DND-41 (cell line): Measurements from ENCODE around the gene SRA1.

Source experiments
- ATAC-seq: fragments of 200-7000 bp; cut with Tn5 transposase; 3 replicates; pipeline ENCODE4 v1.9.1; 2021; ENCODE audit warnings: low read depth; ENCODE audit not compliant: insufficient read depth
- DNase-seq: peaks from one replicate; pipeline ENCODE4 v3.0.0-alpha.2; 2020
- H2AFZ ChIP-seq: 2 replicates; pipeline ENCODE4 v1.6.0; 2012; ENCODE audit warnings: low read depth, low read length
- H3K27ac ChIP-seq: 2 replicates; pipeline ENCODE4 v1.5.1; 2012; ENCODE audit warnings: low read length, inconsistent platforms
- H3K27me3 ChIP-seq: fragments of 200-600 bp; sonication (generic); 2 replicates; pipeline ENCODE4 v1.6.0; 2012; ENCODE audit warnings: low read length, mild to moderate bottlenecking, inconsistent platforms; ENCODE audit not compliant: insufficient read depth, poor library complexity
- H3K36me3 ChIP-seq: 2 replicates; pipeline ENCODE4 v1.5.1; 2012; ENCODE audit warnings: low read length, inconsistent platforms; ENCODE audit not compliant: insufficient read depth
- H3K4me1 ChIP-seq: 2 replicates; pipeline ENCODE4 v1.5.1; 2012; ENCODE audit warnings: mild to moderate bottlenecking, low read length; ENCODE audit not compliant: insufficient read depth
- H3K4me2 ChIP-seq: 2 replicates; pipeline ENCODE4 v1.6.0; 2012; ENCODE audit warnings: mild to moderate bottlenecking, moderate library complexity, low read length, inconsistent platforms; ENCODE audit not compliant: insufficient read depth
- H3K4me3 ChIP-seq, 2 experiments: fragments of 200-600 bp in 1 of 2; shearing (Covaris generic) in 1 of 2; 2 replicates each; pipeline ENCODE4 v1.5.1; 2012 to 2016; ENCODE audit warnings: inconsistent platforms in 2 of 2, low read length in 2 of 2, mild to moderate bottlenecking in 2 of 2, low read depth in 1 of 2, moderate library complexity in 1 of 2
- H3K79me2 ChIP-seq: 2 replicates; pipeline ENCODE4 v1.6.0; 2012; ENCODE audit warnings: low read length, inconsistent platforms; ENCODE audit not compliant: insufficient read depth
- H3K9ac ChIP-seq: 2 replicates; pipeline ENCODE4 v1.6.0; 2012; ENCODE audit warnings: low read depth, mild to moderate bottlenecking, inconsistent platforms, low read length, moderate library complexity
- H3K9me3 ChIP-seq: 2 replicates; pipeline ENCODE4 v1.5.1; 2012; ENCODE audit warnings: low read length, moderate library complexity, mild to moderate bottlenecking, inconsistent platforms; ENCODE audit not compliant: insufficient read depth, severe bottlenecking
- H4K20me1 ChIP-seq: 2 replicates; pipeline ENCODE4 v1.6.0; 2012; ENCODE audit warnings: low read length; ENCODE audit not compliant: insufficient read depth
- EZH2 ChIP-seq: IDR thresholded peaks from 3 replicates; pipeline ENCODE4 v1.6.1; 2012; ENCODE audit warnings: borderline replicate concordance, low read depth, mild to moderate bottlenecking, moderate library complexity, low read length, inconsistent platforms; ENCODE audit not compliant: severe bottlenecking
- TF ChIP-seq, protein P1 (sequence below): IDR thresholded peaks from 2 replicates; pipeline ENCODE4 v1.5.1; 2012; ENCODE audit warnings: borderline replicate concordance, low read length, moderate library complexity, mild to moderate bottlenecking; ENCODE audit not compliant: poor library complexity, severe bottlenecking; ENCODE audit errors: extremely low read depth

The SRA1 gene

GRCh38 chr5:140576776-140577201 lies 19.5 kb upstream of the SRA1 start:
- Histone ChIP-seq H3K27ac (no peak overlapping the region), H3K36me3 (no peaks in the 10 kb centered on the region), H3K9ac (no peak overlapping the region), H3K79me2 (no peaks in the 10 kb centered on the region), H2AFZ (peak overlapping the region; percentile 81), H3K4me2 (no peak overlapping the region), H3K27me3 (no peaks in the 10 kb centered on the region), H4K20me1 (no peaks in the 10 kb centered on the region), H3K4me3 (no peak overlapping the region), H3K9me3 (no peaks in the 10 kb centered on the region), H3K4me1 (peaks cover 7% of the 10 kb centered on the region)
- ATAC-seq = peak; percentile 78
- TF ChIP-seq, protein P1, sequence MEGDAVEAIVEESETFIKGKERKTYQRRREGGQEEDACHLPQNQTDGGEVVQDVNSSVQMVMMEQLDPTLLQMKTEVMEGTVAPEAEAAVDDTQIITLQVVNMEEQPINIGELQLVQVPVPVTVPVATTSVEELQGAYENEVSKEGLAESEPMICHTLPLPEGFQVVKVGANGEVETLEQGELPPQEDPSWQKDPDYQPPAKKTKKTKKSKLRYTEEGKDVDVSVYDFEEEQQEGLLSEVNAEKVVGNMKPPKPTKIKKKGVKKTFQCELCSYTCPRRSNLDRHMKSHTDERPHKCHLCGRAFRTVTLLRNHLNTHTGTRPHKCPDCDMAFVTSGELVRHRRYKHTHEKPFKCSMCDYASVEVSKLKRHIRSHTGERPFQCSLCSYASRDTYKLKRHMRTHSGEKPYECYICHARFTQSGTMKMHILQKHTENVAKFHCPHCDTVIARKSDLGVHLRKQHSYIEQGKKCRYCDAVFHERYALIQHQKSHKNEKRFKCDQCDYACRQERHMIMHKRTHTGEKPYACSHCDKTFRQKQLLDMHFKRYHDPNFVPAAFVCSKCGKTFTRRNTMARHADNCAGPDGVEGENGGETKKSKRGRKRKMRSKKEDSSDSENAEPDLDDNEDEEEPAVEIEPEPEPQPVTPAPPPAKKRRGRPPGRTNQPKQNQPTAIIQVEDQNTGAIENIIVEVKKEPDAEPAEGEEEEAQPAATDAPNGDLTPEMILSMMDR = no peak
- no peak for TF ChIP-seq EZH2
- DNase-seq = no peak

DNA sequence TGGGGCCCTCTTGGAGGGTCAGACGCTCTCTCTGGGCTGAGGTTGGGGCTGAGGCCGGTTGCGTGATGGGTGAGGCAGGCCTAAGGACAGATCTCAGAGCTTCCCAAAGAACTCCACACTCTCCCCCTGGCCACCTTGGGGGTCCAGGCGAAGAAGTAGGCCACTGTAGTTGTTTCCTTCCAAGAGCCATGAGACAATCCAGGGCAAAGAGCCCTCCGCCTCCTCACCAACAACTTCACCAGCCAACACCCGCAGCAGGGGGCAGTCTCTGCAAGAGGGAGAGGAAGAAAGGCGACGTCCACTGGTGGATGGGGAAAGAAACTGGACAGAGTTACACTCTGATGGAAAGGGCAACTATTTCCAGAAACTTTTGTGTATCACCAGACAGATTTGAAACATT lies 18.0 kb upstream of the SRA1 start:
- DNase-seq = no peak
- Histone ChIP-seq H3K4me2 (no peak overlapping the region), H2AFZ (no peak overlapping the region), H4K20me1 (no peaks in the 10 kb centered on the region), H3K27ac (no peak overlapping the region), H3K9me3 (no peaks in the 10 kb centered on the region), H3K9ac (no peak overlapping the region), H3K4me1 (peaks cover 7% of the 10 kb centered on the region), H3K4me3 (no peak overlapping the region), H3K36me3 (no peaks in the 10 kb centered on the region), H3K79me2 (no peaks in the 10 kb centered on the region), H3K27me3 (no peaks in the 10 kb centered on the region)
- no peak for ATAC-seq
- TF ChIP-seq, protein P1 = no peak
- TF ChIP-seq EZH2 = no peak

GRCh38 chr5:140574165-140574564 lies 16.9 kb upstream of the SRA1 start:
- ATAC-seq (no peak), DNase-seq (no peak)
- Histone ChIP-seq H3K9ac (no peak overlapping the region), H3K4me1 (peaks cover 7% of the 10 kb centered on the region), H3K4me3 (no peak overlapping the region), H3K27me3 (no peaks in the 10 kb centered on the region), H3K4me2 (no peak overlapping the region), H3K36me3 (0 out of 2 replicates have a peak, but pooled peaks cover 4% of the 10 kb centered on the region), H3K79me2 (no peaks in the 10 kb centered on the region), H2AFZ (no peak overlapping the region), H4K20me1 (no peaks in the 10 kb centered on the region), H3K27ac (no peak overlapping the region), H3K9me3 (no peaks in the 10 kb centered on the region)
- TF ChIP-seq EZH2 = no peak
- TF ChIP-seq, protein P1 = no peak

- 0 out of 2 replicates have a peak, but pooled peaks cover 5% of the 10 kb centered on the region for H3K36me3 ChIP-seq
- ATAC-seq (no peak), DNase-seq (no peak)
- no peaks in the 10 kb centered on the region for H3K79me2 ChIP-seq
- H3K4me3 ChIP-seq = no peak overlapping the region
- H3K4me1 ChIP-seq = peaks cover 7% of the 10 kb centered on the region
- H3K9me3 ChIP-seq = no peaks in the 10 kb centered on the region
- H3K27ac ChIP-seq = no peak overlapping the region
- no peaks in the 10 kb centered on the region for H4K20me1 ChIP-seq
- TF ChIP-seq, protein P1 = no peak
- H2AFZ ChIP-seq = no peak overlapping the region
- H3K9ac ChIP-seq = no peak overlapping the region
- H3K4me2 ChIP-seq = no peak overlapping the region
- H3K27me3 ChIP-seq = no peaks in the 10 kb centered on the region
These were observed 16.4 kb upstream of the SRA1 start for GRCh38 chr5:140573683-140574082.
